ENCODE data around the gene APOB. TPM values are rescaled to one million over a fixed set of nuclear protein-coding genes. Genes with fewer than 3 reads are reported as not detected.

Gene APOB
- total and polyA plus RNA-seq, 2 of the 8 experiments (the other 6 are each of a cell fraction or from before 2014, with no cell fraction given), result 0.15 to 0.61 TPM

DNA sequence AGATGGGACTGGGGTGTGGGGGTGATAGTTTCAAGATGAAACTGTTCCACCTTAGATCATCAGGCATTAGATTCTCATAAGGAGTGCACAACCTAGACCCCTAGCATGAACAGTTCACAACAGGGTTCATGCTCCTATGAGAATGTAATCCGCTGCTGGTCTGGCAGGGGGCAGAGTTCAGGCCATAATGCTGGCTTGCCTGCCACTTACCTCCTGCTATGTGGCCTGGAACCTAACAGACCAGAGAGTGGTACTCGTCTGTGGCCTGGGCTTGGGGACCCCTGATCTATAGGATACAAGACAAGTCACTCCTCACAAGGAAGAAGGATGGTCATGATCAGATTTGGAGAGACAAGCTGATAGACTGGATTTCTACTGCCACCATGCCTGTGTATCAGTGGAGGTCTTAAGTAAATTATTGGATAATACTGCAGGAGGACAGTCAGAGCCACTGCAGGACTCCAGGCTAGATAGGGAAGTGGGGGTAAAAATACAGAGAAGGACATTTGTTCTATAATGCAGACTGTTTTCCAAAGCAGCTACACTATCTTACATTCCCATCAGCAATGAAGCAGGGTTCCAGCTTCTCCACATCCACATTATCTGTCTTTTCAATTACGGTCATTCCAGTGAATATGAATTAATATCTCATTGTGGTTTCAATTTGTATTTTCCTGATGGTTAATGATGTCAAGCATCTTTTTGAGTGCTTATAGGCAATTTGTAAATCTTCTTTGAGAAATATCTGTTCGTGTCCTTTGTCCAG lies 28.8 kb upstream of the APOB start:
- Histone ChIP-seq H3K9ac (replicated peaks in 1 of 4; ENCODE audit: extremely low read depth in 1 of 4, low read depth in 3 of 4, low read length in 3 of 4) (no peak overlapping the region), H3K27me3 (replicated peaks in 1 of 4; ENCODE audit: control insufficient read depth in 3 of 4, extremely low read depth in 1 of 4, insufficient read depth in 3 of 4, low read length in 3 of 4) (no peaks in the 10 kb centered on the region), H4K91ac (replicated peaks; ENCODE audit: insufficient read length, low read length) (no peak overlapping the region), H2BK15ac (ENCODE audit: low read length) (no peak overlapping the region), H2BK20ac (ENCODE audit: low read length) (no peak overlapping the region), H4K5ac (ENCODE audit: insufficient read length, low read depth, low read length) (no peak overlapping the region), H2AFZ (ENCODE audit: low read length) (peak overlapping the region; percentile 43; the same call in 1 of the 2 replicates), H3K36me3 (ENCODE audit: control insufficient read depth in 2 of 4, insufficient read depth in 4 of 4, low read length in 3 of 4) (no peaks in the 10 kb centered on the region), H2BK5ac (ENCODE audit: low read depth, low read length) (no peak overlapping the region), H3K4me3 (ENCODE audit: extremely low read depth in 1 of 4, insufficient read depth in 2 of 4, low read depth in 3 of 4, low read length in 4 of 4) (no peak overlapping the region), H4K20me1 (replicated peaks in 1 of 2; ENCODE audit: control insufficient read depth in 1 of 2, insufficient read depth in 2 of 2, low read length in 2 of 2) (no peaks in the 10 kb centered on the region), H3K23ac (ENCODE audit: insufficient read length) (no peak overlapping the region), H2AK5ac (ENCODE audit: low read depth, low read length) (no peak overlapping the region), H3K9me3 (ENCODE audit: insufficient read depth in 2 of 2, low read depth in 1 of 2, low read length in 1 of 2) (no peaks in the 10 kb centered on the region), H2BK12ac (ENCODE audit: low read depth, low read length) (no peak overlapping the region), H3K79me2 (ENCODE audit: control insufficient read depth in 1 of 2, insufficient read depth in 2 of 2, low read length in 2 of 2) (no peaks in the 10 kb centered on the region), H3K27ac (ENCODE audit: low read depth, low read length) (no peak overlapping the region), H3K79me1 (ENCODE audit: low read depth, low read length) (no peaks in the 10 kb centered on the region), H3K56ac (replicated peaks; ENCODE audit: insufficient read length, low read depth, low read length) (no peak overlapping the region), H3K14ac (ENCODE audit: insufficient read length) (no peak overlapping the region), H3K18ac (ENCODE audit: extremely low read depth, low read length) (no peak overlapping the region), H2BK120ac (replicated peaks; ENCODE audit: low read depth, low read length) (no peak overlapping the region), H4K8ac (ENCODE audit: extremely low read depth, insufficient read depth, low read length) (no peak overlapping the region), H3K23me2 (ENCODE audit: low read depth, low read length) (no peaks in the 10 kb centered on the region), H3K4me2 (ENCODE audit: insufficient read depth in 1 of 2, low read depth in 2 of 2, low read length in 2 of 2) (no peak overlapping the region), H3K4me1 (replicated peaks in 1 of 4; ENCODE audit: control insufficient read depth in 3 of 4, insufficient read depth in 4 of 4, low read length in 3 of 4) (peaks cover 2 to 8% (median 4%) of the 10 kb centered on the region in 4 experiments; a peak in 6 of 7 replicates), H3K4ac (replicated peaks; ENCODE audit: insufficient read length, low read depth, low read length) (no peak overlapping the region)
- TF ChIP-seq, protein P1, sequence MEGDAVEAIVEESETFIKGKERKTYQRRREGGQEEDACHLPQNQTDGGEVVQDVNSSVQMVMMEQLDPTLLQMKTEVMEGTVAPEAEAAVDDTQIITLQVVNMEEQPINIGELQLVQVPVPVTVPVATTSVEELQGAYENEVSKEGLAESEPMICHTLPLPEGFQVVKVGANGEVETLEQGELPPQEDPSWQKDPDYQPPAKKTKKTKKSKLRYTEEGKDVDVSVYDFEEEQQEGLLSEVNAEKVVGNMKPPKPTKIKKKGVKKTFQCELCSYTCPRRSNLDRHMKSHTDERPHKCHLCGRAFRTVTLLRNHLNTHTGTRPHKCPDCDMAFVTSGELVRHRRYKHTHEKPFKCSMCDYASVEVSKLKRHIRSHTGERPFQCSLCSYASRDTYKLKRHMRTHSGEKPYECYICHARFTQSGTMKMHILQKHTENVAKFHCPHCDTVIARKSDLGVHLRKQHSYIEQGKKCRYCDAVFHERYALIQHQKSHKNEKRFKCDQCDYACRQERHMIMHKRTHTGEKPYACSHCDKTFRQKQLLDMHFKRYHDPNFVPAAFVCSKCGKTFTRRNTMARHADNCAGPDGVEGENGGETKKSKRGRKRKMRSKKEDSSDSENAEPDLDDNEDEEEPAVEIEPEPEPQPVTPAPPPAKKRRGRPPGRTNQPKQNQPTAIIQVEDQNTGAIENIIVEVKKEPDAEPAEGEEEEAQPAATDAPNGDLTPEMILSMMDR (IDR thresholded peaks at IDR 0.05; ENCODE audit: control extremely low read depth in 1 of 3, insufficient read depth in 1 of 3, low read depth in 1 of 3, low read length in 3 of 3), result peak in 1 of 3 experiments; percentile 27; a peak in 1 of 4 replicates
- TF ChIP-seq NRF1 (IDR thresholded peaks at IDR 0.05; ENCODE audit: low read depth, low read length) (no peak), GTF2F1 (IDR thresholded peaks at IDR 0.05; ENCODE audit: borderline replicate concordance, low read depth, low read length) (no peak)
- WGBS, 2 experiments (ENCODE audit: extremely low coverage in 1 of 2, insufficient coverage in 1 of 2, insufficient read length in 1 of 2, insufficient replicate concordance in 2 of 2, low coverage in 1 of 2, low lambda C conversion rate in 2 of 2, missing lambda C conversion rate in 1 of 2), result 94% methylated on average over 4 of the region's 4 CpGs; no CpG with 5 or more reads in 1 of the 2 experiments
- CTCF ChIA-PET (ENCODE audit: partially characterized antibody), result interaction anchor here (1.0 kb wide), 2 partner anchors 42 to 45 kb away, joined by 3 to 6 read pairs; no protein-coding TSS in a partner anchor
- POLR2A ChIA-PET (ENCODE audit: partially characterized antibody), result no interaction called here
- DNase-seq (ENCODE audit: low read depth in 1 of 2, low spot score in 2 of 2) (no peak), FAIRE-seq (no peak)

Measured in H1 (cell line).